ENCODE results near the gene SIRT2.

DNA sequence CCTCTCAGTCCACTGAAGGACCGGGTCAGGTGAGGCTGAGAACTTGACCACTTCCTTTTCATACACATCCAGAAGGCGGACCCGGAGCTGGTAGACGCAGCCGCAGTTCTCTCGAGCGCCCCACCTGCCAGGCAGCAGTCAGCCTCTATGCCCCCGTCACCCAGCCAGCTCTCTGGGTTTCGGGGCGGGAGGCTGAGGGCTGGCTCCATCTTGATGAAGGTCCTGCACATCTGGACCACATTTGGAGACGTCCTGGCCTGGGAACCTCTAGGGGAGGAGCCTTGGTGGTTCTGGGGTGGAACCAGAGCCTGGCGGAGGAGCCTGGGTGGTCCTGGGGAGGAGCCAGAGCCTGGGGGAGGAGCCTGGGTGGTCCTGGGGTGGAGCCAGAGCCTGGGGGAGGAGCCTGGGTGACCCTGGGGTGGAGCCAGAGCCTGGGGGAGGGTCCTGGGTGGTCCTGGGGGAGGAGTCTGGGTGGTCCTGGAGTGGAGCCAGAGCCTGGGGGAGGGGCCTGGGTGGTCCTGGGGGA lies 45.6 kb upstream of the SIRT2 start:
- TF ChIP-seq, protein P1, sequence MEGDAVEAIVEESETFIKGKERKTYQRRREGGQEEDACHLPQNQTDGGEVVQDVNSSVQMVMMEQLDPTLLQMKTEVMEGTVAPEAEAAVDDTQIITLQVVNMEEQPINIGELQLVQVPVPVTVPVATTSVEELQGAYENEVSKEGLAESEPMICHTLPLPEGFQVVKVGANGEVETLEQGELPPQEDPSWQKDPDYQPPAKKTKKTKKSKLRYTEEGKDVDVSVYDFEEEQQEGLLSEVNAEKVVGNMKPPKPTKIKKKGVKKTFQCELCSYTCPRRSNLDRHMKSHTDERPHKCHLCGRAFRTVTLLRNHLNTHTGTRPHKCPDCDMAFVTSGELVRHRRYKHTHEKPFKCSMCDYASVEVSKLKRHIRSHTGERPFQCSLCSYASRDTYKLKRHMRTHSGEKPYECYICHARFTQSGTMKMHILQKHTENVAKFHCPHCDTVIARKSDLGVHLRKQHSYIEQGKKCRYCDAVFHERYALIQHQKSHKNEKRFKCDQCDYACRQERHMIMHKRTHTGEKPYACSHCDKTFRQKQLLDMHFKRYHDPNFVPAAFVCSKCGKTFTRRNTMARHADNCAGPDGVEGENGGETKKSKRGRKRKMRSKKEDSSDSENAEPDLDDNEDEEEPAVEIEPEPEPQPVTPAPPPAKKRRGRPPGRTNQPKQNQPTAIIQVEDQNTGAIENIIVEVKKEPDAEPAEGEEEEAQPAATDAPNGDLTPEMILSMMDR (IDR thresholded peaks at IDR 0.05): no peak
- TF ChIP-seq EZH2 (IDR thresholded peaks at IDR 0.05) (no peak), EZH2phosphoT487 (IDR thresholded peaks at IDR 0.05) (no peak)

Data from neural progenitor cell (in vitro differentiated cells).